Panc1 (cell line): Measurements from ENCODE around the gene AGAP1. TPM values are rescaled to one million over a fixed set of nuclear protein-coding genes. Genes with fewer than 3 reads are reported as not detected.

Source experiments
- ATAC-seq: fragments of 200-7000 bp; cut with Tn5 transposase; 2 replicates; pipeline ENCODE4 v1.9.1; 2020; ENCODE audit warnings: mild to moderate bottlenecking, moderate library complexity
- BruUV-seq: library from RNA; stranded (reverse); fragments of 400-500 nt; replicated peaks from 2 replicates; lab custom pipeline; 2021; lab: Mats Ljungman, UMichigan
- CTCF ChIA-PET: fragments of 300-600 bp; sonication (Branson Sonifier 250); formaldehyde crosslinking; loops from one replicate; lab custom pipeline; 2022; ENCODE audit warnings: antibody characterized with exemption; lab: Charles Lee
- POLR2A ChIA-PET: fragments of 300-600 bp; sonication (Branson Sonifier 250); formaldehyde crosslinking; loops from one replicate; lab custom pipeline; 2022; ENCODE audit warnings: antibody characterized with exemption; lab: Charles Lee
- DNase-seq: peaks from one replicate; pipeline ENCODE4 v3.0.0-alpha.2; 2010; ENCODE audit warnings: low read depth, low spot score
- H3K27ac ChIP-seq: 2 replicates; pipeline ENCODE4 v1.5.1; 2011; ENCODE audit warnings: mild to moderate bottlenecking, low read length, inconsistent platforms
- H3K27me3 ChIP-seq: fragments of 200-500 bp; sonication (Bioruptor generic); 2 replicates; pipeline ENCODE4 v1.6.0; 2014; ENCODE audit warnings: low read length, inconsistent platforms; ENCODE audit not compliant: control insufficient read depth, insufficient read depth
- H3K36me3 ChIP-seq: fragments of 200-500 bp; sonication (Bioruptor generic); 2 replicates; pipeline ENCODE4 v1.5.1; 2014; ENCODE audit warnings: inconsistent platforms, mild to moderate bottlenecking, low read length, moderate library complexity; ENCODE audit not compliant: control insufficient read depth, insufficient read depth
- H3K4me1 ChIP-seq: 2 replicates; pipeline ENCODE4 v1.5.1; 2011; ENCODE audit warnings: inconsistent platforms, mild to moderate bottlenecking, low read length, moderate library complexity; ENCODE audit not compliant: control insufficient read depth, insufficient read depth
- H3K4me3 ChIP-seq, 2 experiments: 2 replicates each; pipeline ENCODE4 v1.5.1; 2011 to 2012; ENCODE audit warnings: low read depth in 2 of 2, low read length in 2 of 2, mild to moderate bottlenecking in 2 of 2, inconsistent platforms in 1 of 2, moderate library complexity in 1 of 2
- H3K9me3 ChIP-seq: fragments of 200-500 bp; sonication (Bioruptor generic); 2 replicates; pipeline ENCODE4 v1.5.1; 2014; ENCODE audit warnings: low read depth, mild to moderate bottlenecking, inconsistent platforms, low read length, moderate library complexity; ENCODE audit not compliant: control insufficient read depth, insufficient read depth
- CTCF ChIP-seq: fragments of 450-650 bp; IDR thresholded peaks from 2 replicates; pipeline ENCODE4 v1.5.1; 2017; ENCODE audit warnings: mild to moderate bottlenecking
- POLR2AphosphoS5 ChIP-seq: IDR thresholded peaks from 2 replicates; pipeline ENCODE4 v1.6.1; 2012; ENCODE audit warnings: mild to moderate bottlenecking, low read depth, low read length, moderate library complexity
- REST ChIP-seq, 2 experiments: IDR thresholded peaks; 2 replicates each; pipeline ENCODE4 v1.6.1; 2011 to 2012; ENCODE audit warnings: low read depth in 2 of 2, control low read depth in 1 of 2, low read length in 1 of 2, mild to moderate bottlenecking in 1 of 2, moderate library complexity in 1 of 2; ENCODE audit not compliant: insufficient read depth in 1 of 2
- SIN3A ChIP-seq: IDR thresholded peaks from 2 replicates; pipeline ENCODE4 v1.6.1; 2012; ENCODE audit warnings: low read depth, mild to moderate bottlenecking, low read length, moderate library complexity, borderline replicate concordance; ENCODE audit not compliant: insufficient read depth
- TCF7L2 ChIP-seq: IDR thresholded peaks from 2 replicates; pipeline ENCODE4 v1.6.1; 2011; ENCODE audit warnings: mild to moderate bottlenecking, low read depth, low read length, inconsistent platforms
- in situ Hi-C: cut with HindIII; loops from 2 replicates; pipeline ENCODE4 v1.10.0; 2016; ENCODE audit warnings: low sequenced_read_pairs, low pct_unique_long_range_greater_than_20kb
- intact Hi-C: fragments of 100-400 bp; cut with micrococcal nuclease; formaldehyde crosslinking; loops from one replicate; pipeline ENCODE4 v1.10.0; 2022; ENCODE audit not compliant: unreplicated experiment
- total RNA-seq: library from RNA; stranded (reverse); gene quantifications from one replicate; pipeline ENCODE4 v1.2.1, GENCODE V29; 2021; ENCODE audit not compliant: unreplicated experiment

The AGAP1 gene
- total RNA-seq, 1 experiment from 2014 or later = 38.9 TPM

- POLR2A ChIA-PET = no interaction called here
- no peak for DNase-seq
- H3K27ac ChIP-seq = no peak overlapping the region
Measured at GRCh38 chr2:236173729-236174607, 680.1 kb downstream of the AGAP1 start.

More at GRCh38 chr2:236173729-236174607, 680.1 kb downstream of the AGAP1 start:
- Histone ChIP-seq H3K36me3 (no peaks in the 10 kb centered on the region), H3K4me3 (no peak overlapping the region), H3K4me1 (peaks cover 14% of the 10 kb centered on the region), H3K9me3 (no peaks in the 10 kb centered on the region), H3K27me3 (no peaks in the 10 kb centered on the region)
- TF ChIP-seq SIN3A = no peak
- no peak for TF ChIP-seq CTCF
- no peak for TF ChIP-seq TCF7L2
- no peak for TF ChIP-seq REST (IDR thresholded peaks at IDR 0.05; ENCODE audit: insufficient read depth in 1 of 2, low read depth in 2 of 2, low read length in 1 of 2)
- TF ChIP-seq POLR2AphosphoS5 = no peak
- CTCF ChIA-PET = no interaction called here
- no peak for ATAC-seq
- in situ Hi-C loops (no loop called here), intact Hi-C loops (loop anchor here (10.0 kb wide), 1 partner anchor 239 kb away; no protein-coding TSS in a partner anchor)
- BruUV-seq = no TSS peak
